Natural killer cell (primary cell): ENCODE measurements around the gene LRRC55. TPM values are rescaled to one million over a fixed set of nuclear protein-coding genes. Genes with fewer than 3 reads are reported as not detected.

Source experiments
- ATAC-seq, 3 donors: fragments of 150-1000 bp in 2 of 3; fragments of 200-7000 bp in 1 of 3; cut with Tn5 transposase; 1 replicate in 1 of 3; 2 replicates in 2 of 3; pipeline ENCODE4 v1.10.0; 2021; ENCODE audit warnings: mild to moderate bottlenecking in 2 of 3, moderate library complexity in 2 of 3
- DNase-seq, 2 donors: peaks; one replicate each; pipeline versions ENCODE4 v3.0.0 to v3.0.0-alpha.2; 2013 to 2021; ENCODE audit warnings: mixed read lengths in 1 of 2
- H3K27ac ChIP-seq: one replicate; pipeline ENCODE4 v1.5.1; 2013; ENCODE audit warnings: mild to moderate bottlenecking, low read length
- H3K27me3 ChIP-seq: one replicate; pipeline ENCODE4 v1.6.1; 2013; ENCODE audit warnings: low read length; ENCODE audit not compliant: control insufficient read depth, insufficient read depth
- H3K36me3 ChIP-seq: one replicate; pipeline ENCODE4 v1.6.1; 2013; ENCODE audit warnings: low read length; ENCODE audit not compliant: control insufficient read depth, insufficient read depth
- H3K4me1 ChIP-seq: one replicate; pipeline ENCODE4 v1.6.1; 2013; ENCODE audit warnings: low read length; ENCODE audit not compliant: control insufficient read depth, insufficient read depth
- H3K4me3 ChIP-seq: one replicate; pipeline ENCODE4 v1.5.1; 2013; ENCODE audit warnings: low read length
- H3K9me3 ChIP-seq: one replicate; pipeline ENCODE4 v1.6.1; 2013; ENCODE audit warnings: low read length; ENCODE audit not compliant: control insufficient read depth, insufficient read depth
- H3K27ac Mint-ChIP-seq, 2 donors: one replicate each; pipeline ENCODE4 v1.8.0; 2022; ENCODE audit warnings: mild to moderate bottlenecking in 2 of 2, mixed read lengths in 2 of 2, moderate library complexity in 1 of 2
- H3K27me3 Mint-ChIP-seq, 2 donors: one replicate each; pipeline ENCODE4 v1.8.0; 2022; ENCODE audit warnings: low read depth in 2 of 2, mixed read lengths in 2 of 2
- H3K36me3 Mint-ChIP-seq: one replicate; pipeline ENCODE4 v1.8.0; 2022; ENCODE audit warnings: mixed read lengths
- H3K4me1 Mint-ChIP-seq, 2 donors: one replicate each; pipeline ENCODE4 v1.8.0; 2022; ENCODE audit warnings: mixed read lengths in 2 of 2
- H3K4me3 Mint-ChIP-seq: one replicate; pipeline ENCODE4 v1.8.0; 2022; ENCODE audit warnings: mild to moderate bottlenecking, moderate library complexity, mixed read lengths
- H3K9me3 Mint-ChIP-seq, 2 donors: one replicate each; pipeline ENCODE4 v1.8.0; 2022; ENCODE audit warnings: mixed read lengths in 2 of 2
- WGBS: methylation state at CpG from one replicate; pipeline ENCODE4 v1.1.7; 2013; ENCODE audit warnings: missing lambda C conversion rate; ENCODE audit not compliant: insufficient coverage; 5-methylcytosine and 5-hydroxymethylcytosine counted together
- intact Hi-C: fragments of 100-400 bp; cut with micrococcal nuclease; formaldehyde crosslinking; loops from one replicate; pipeline ENCODE4 v1.14.2; 2022
- total RNA-seq, 4 donors: library from RNA; stranded (reverse); fragments of 120-200 nt in 1 of 4; gene quantifications; one replicate each; pipeline versions ENCODE4 v1.2.3 to v1.2.4, GENCODE V29; 2013 to 2022
- TF ChIP-seq, protein P1 (sequence below): fragments of 200-600 bp; IDR thresholded peaks from one replicate; pipeline ENCODE4 v1.8.0; 2022; ENCODE audit warnings: antibody characterized with exemption

The LRRC55 gene
- total RNA-seq, 3 donors from 2014 or later (not counting 1 experiment from before 2014, with no cell fraction given): not detected

DNA sequence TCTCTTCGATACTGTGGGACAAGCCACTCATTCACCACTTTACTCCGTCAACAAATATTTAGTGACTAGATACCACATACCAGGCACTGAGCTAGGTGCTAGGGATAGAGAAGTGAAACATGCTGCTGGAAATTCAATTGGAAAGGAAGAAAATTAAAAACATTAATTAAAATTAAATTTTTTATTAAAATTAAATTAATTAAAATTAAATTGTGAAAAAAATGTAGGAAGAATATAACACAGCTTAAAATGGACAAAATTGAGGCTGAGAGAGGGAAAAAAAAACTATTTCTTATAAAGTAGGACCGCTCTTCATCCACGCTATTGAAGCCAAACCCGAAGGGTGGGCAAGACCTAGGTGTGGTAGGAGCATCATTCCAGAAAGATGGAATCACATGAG is 23.6 kb upstream of the LRRC55 start:
- H3K9me3 ChIP-seq: no peaks in the 10 kb centered on the region
- no peaks in the 10 kb centered on the region for H3K36me3 ChIP-seq
- no peak for DNase-seq
- TF ChIP-seq, protein P1, sequence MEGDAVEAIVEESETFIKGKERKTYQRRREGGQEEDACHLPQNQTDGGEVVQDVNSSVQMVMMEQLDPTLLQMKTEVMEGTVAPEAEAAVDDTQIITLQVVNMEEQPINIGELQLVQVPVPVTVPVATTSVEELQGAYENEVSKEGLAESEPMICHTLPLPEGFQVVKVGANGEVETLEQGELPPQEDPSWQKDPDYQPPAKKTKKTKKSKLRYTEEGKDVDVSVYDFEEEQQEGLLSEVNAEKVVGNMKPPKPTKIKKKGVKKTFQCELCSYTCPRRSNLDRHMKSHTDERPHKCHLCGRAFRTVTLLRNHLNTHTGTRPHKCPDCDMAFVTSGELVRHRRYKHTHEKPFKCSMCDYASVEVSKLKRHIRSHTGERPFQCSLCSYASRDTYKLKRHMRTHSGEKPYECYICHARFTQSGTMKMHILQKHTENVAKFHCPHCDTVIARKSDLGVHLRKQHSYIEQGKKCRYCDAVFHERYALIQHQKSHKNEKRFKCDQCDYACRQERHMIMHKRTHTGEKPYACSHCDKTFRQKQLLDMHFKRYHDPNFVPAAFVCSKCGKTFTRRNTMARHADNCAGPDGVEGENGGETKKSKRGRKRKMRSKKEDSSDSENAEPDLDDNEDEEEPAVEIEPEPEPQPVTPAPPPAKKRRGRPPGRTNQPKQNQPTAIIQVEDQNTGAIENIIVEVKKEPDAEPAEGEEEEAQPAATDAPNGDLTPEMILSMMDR: no peak
- Mint-ChIP-seq H3K27ac (no peak overlapping the region), H3K4me3 (no peak overlapping the region), H3K4me1 (no peaks in the 10 kb centered on the region), H3K27me3 (peaks cover 14 to 63% of the 10 kb centered on the region in 2 donors), H3K9me3 (no peaks in the 10 kb centered on the region), H3K36me3 (no peaks in the 10 kb centered on the region)
- no peaks in the 10 kb centered on the region for H3K4me1 ChIP-seq
- no peak overlapping the region for H3K27ac ChIP-seq
- ATAC-seq: no peak
- intact Hi-C loops: no loop called here
- 94% methylated on average over 4 of the region's 5 CpGs for WGBS
- H3K4me3 ChIP-seq: no peak overlapping the region
- H3K27me3 ChIP-seq: no peaks in the 10 kb centered on the region

DNA sequence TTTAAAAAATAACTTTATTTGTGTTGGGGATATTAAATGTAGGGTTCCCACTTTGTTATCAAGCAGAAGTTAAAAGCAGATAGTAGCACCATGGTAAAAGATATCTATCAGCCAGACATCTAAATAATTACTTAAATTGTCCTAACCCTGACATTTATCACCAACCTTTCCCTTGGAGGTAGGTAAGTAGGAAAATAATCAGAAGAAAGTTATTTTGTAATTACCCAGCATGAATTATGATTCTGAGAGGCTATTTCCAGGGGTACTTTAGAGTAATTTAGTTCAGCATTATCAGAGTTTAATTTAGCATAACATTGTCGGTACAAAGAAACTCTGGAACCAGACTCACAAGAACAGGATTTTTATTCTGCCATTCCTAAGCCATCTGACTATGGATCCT is 23.2 kb upstream of the LRRC55 start:
- Histone ChIP-seq H3K27ac (no peak overlapping the region), H3K27me3 (no peaks in the 10 kb centered on the region), H3K4me1 (no peaks in the 10 kb centered on the region), H3K36me3 (no peaks in the 10 kb centered on the region), H3K9me3 (no peaks in the 10 kb centered on the region), H3K4me3 (no peak overlapping the region)
- H3K36me3 Mint-ChIP-seq: no peaks in the 10 kb centered on the region
- intact Hi-C loops: no loop called here
- no CpG with 5 or more reads among the region's 1 CpG for WGBS
- H3K27ac Mint-ChIP-seq: no peak overlapping the region
- H3K9me3 Mint-ChIP-seq: no peaks in the 10 kb centered on the region
- peaks cover 14 to 64% of the 10 kb centered on the region in 2 donors for H3K27me3 Mint-ChIP-seq
- no peak overlapping the region for H3K4me3 Mint-ChIP-seq
- DNase-seq: no peak
- H3K4me1 Mint-ChIP-seq: no peaks in the 10 kb centered on the region
- TF ChIP-seq, protein P1: no peak
- ATAC-seq: no peak

DNA sequence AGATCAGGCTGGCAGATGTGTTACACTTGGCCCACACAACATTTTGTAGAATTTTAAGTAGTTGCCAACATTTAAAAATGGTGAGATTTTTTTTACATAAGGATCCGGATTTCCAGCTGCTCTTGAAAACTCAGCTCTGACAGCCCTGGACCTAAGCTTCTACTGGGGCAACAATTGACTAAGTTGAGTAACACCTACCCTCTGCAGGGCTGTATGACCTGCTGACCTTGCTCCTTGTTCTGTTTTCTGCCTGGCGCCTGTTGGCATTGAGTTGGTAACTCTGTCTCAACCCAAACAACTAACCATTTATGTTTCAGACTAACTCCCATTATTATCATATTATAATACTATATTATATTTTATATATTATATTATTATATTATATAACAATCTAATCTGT is 21.1 kb upstream of the LRRC55 start:
- Histone ChIP-seq H3K36me3 (no peaks in the 10 kb centered on the region), H3K9me3 (no peaks in the 10 kb centered on the region), H3K4me1 (no peaks in the 10 kb centered on the region), H3K27me3 (no peaks in the 10 kb centered on the region), H3K27ac (no peak overlapping the region), H3K4me3 (no peak overlapping the region)
- no peak for ATAC-seq
- Mint-ChIP-seq H3K9me3 (no peaks in the 10 kb centered on the region), H3K4me1 (no peaks in the 10 kb centered on the region), H3K27me3 (peaks cover 22 to 52% of the 10 kb centered on the region in 2 donors), H3K27ac (no peak overlapping the region), H3K36me3 (no peaks in the 10 kb centered on the region), H3K4me3 (no peak overlapping the region)
- 86% methylated on average over 2 of the region's 2 CpGs for WGBS
- no peak for DNase-seq
- TF ChIP-seq, protein P1: no peak
- intact Hi-C loops: no loop called here

DNA sequence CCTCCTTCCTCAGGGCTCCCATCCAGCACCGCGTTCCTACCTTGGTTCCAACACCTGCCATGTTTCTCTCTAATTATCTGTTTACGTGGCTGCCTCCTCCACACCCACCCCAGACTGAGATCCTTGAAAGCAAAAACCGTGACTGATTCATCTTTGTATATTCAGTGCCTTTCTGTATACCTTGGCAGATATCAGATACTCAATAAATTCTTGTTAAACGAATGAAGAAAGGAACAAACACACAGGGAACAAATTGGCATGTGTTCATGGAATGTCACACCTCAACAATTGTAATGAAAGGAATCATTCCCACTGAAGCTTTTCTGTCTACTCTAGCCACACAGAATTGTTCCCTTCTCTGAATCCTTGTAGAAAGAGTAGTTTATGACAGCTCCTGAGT is 20.4 kb upstream of the LRRC55 start:
- Mint-ChIP-seq H3K36me3 (no peaks in the 10 kb centered on the region), H3K27me3 (peaks cover 19 to 49% of the 10 kb centered on the region in 2 donors), H3K4me1 (no peaks in the 10 kb centered on the region), H3K27ac (no peak overlapping the region), H3K4me3 (no peak overlapping the region), H3K9me3 (no peaks in the 10 kb centered on the region)
- Histone ChIP-seq H3K27ac (no peak overlapping the region), H3K27me3 (no peaks in the 10 kb centered on the region), H3K36me3 (no peaks in the 10 kb centered on the region), H3K4me3 (no peak overlapping the region), H3K9me3 (no peaks in the 10 kb centered on the region), H3K4me1 (no peaks in the 10 kb centered on the region)
- TF ChIP-seq, protein P1: no peak
- intact Hi-C loops: no loop called here
- ATAC-seq (no peak), DNase-seq (no peak)
- WGBS: 56% methylated on average over 4 of the region's 5 CpGs
